Measurements from ENCODE around the gene KCNQ1. TPM values are rescaled to one million over a fixed set of nuclear protein-coding genes. Genes with fewer than 3 reads are reported as not detected.
A peak's percentile ranks its signal among the peaks of the same experiment; 100 is the strongest.

The KCNQ1 gene
- total RNA-seq, 5 donors from 2014 or later (not counting 1 experiment from before 2014, with no cell fraction given), result 20.9 to 32.9 (median 24.0) TPM

GRCh38 chr11:2813141-2813908 is 368.5 kb downstream of the KCNQ1 start:
- CTCF ChIA-PET, result no interaction called here
- no peak for DNase-seq
- WGBS (ENCODE audit: insufficient coverage), result 39% methylated on average over 14 of the region's 14 CpGs
- H3K4me3 Mint-ChIP-seq, result peak overlapping the region in 1 of 3 donors; percentile 58
- ATAC-seq (replicated peaks in 1 of 4), result peak in 1 of 4 experiments; percentile 52
- Histone ChIP-seq H3K9me3 (no peaks in the 10 kb centered on the region), H3K4me1 (ENCODE audit: control insufficient read depth in 1 of 2, extremely low read depth in 1 of 2, insufficient read depth in 2 of 2, low read length in 2 of 2) (peaks cover 3 to 23% of the 10 kb centered on the region in 2 experiments), H3K27me3 (replicated peaks in 1 of 2; ENCODE audit: control insufficient read depth in 2 of 2, extremely low read depth in 1 of 2, insufficient read depth in 2 of 2, low read length in 1 of 2) (peaks cover 0 to 21% of the 10 kb centered on the region in 2 experiments), H3K36me3 (ENCODE audit: control insufficient read depth in 2 of 2, extremely low read depth in 1 of 2, insufficient read depth in 1 of 2, low read length in 1 of 2) (peaks cover 0 to 9% of the 10 kb centered on the region in 2 donors), H3K27ac (ENCODE audit: low read length) (no peak overlapping the region), H3K4me3 (ENCODE audit: control insufficient read depth in 1 of 2, extremely low read depth in 1 of 2, low read length in 1 of 2) (peak overlapping the region in 1 of 2 donors; percentile 41)
- peaks cover 31% of the 10 kb centered on the region for H3K36me3 Mint-ChIP-seq
- peaks cover 2 to 13% (median 9%) of the 10 kb centered on the region in 3 donors for H3K9me3 Mint-ChIP-seq
- no peaks in the 10 kb centered on the region for H3K27me3 Mint-ChIP-seq
- POLR2A ChIA-PET, result no interaction called here
- no peak overlapping the region for H3K27ac Mint-ChIP-seq
- peaks cover 27 to 54% (median 34%) of the 10 kb centered on the region in 3 donors for H3K4me1 Mint-ChIP-seq

- Histone ChIP-seq H3K27me3 (replicated peaks in 1 of 2; ENCODE audit: control insufficient read depth in 2 of 2, extremely low read depth in 1 of 2, insufficient read depth in 2 of 2, low read length in 1 of 2) (peaks cover 0 to 21% of the 10 kb centered on the region in 2 experiments), H3K9me3 (no peaks in the 10 kb centered on the region), H3K36me3 (ENCODE audit: control insufficient read depth in 2 of 2, extremely low read depth in 1 of 2, insufficient read depth in 1 of 2, low read length in 1 of 2) (peaks cover 0 to 12% of the 10 kb centered on the region in 2 donors), H3K27ac (ENCODE audit: low read length) (no peak overlapping the region), H3K4me1 (ENCODE audit: control insufficient read depth in 1 of 2, extremely low read depth in 1 of 2, insufficient read depth in 2 of 2, low read length in 2 of 2) (peaks cover 3 to 23% of the 10 kb centered on the region in 2 experiments), H3K4me3 (ENCODE audit: control insufficient read depth in 1 of 2, extremely low read depth in 1 of 2, low read length in 1 of 2) (no peak overlapping the region)
- ATAC-seq (replicated peaks in 1 of 4), result no peak
- CTCF ChIA-PET, result no interaction called here
- H3K27ac Mint-ChIP-seq, result no peak overlapping the region
- DNase-seq, result no peak
- no peak overlapping the region for H3K4me3 Mint-ChIP-seq
- no peaks in the 10 kb centered on the region for H3K27me3 Mint-ChIP-seq
- POLR2A ChIA-PET, result no interaction called here
- peaks cover 2 to 13% (median 12%) of the 10 kb centered on the region in 3 donors for H3K9me3 Mint-ChIP-seq
- H3K36me3 Mint-ChIP-seq, result peaks cover 36% of the 10 kb centered on the region
- WGBS (ENCODE audit: insufficient coverage), result 100% methylated on average over 1 of the region's 1 CpG
- peaks cover 24 to 48% (median 30%) of the 10 kb centered on the region in 3 donors for H3K4me1 Mint-ChIP-seq
Measured at GRCh38 chr11:2813968-2814367, 369.2 kb downstream of the KCNQ1 start.

GRCh38 chr11:2814751-2815150 is 369.9 kb downstream of the KCNQ1 start:
- Mint-ChIP-seq H3K9me3 (peaks cover 5 to 20% (median 13%) of the 10 kb centered on the region in 3 donors), H3K27ac (no peak overlapping the region), H3K4me3 (no peak overlapping the region), H3K36me3 (peaks cover 38% of the 10 kb centered on the region), H3K4me1 (peaks cover 18 to 42% (median 24%) of the 10 kb centered on the region in 3 donors), H3K27me3 (no peaks in the 10 kb centered on the region)
- no peak overlapping the region for H3K27ac ChIP-seq (ENCODE audit: low read length)
- H3K4me1 ChIP-seq (ENCODE audit: control insufficient read depth in 1 of 2, extremely low read depth in 1 of 2, insufficient read depth in 2 of 2, low read length in 2 of 2), result peaks cover 3 to 23% of the 10 kb centered on the region in 2 experiments
- peaks cover 0 to 12% of the 10 kb centered on the region in 2 donors for H3K36me3 ChIP-seq (ENCODE audit: control insufficient read depth in 2 of 2, extremely low read depth in 1 of 2, insufficient read depth in 1 of 2, low read length in 1 of 2)
- no peak for ATAC-seq (replicated peaks in 1 of 4)
- no peaks in the 10 kb centered on the region for H3K9me3 ChIP-seq
- peaks cover 0 to 18% of the 10 kb centered on the region in 2 experiments for H3K27me3 ChIP-seq (replicated peaks in 1 of 2; ENCODE audit: control insufficient read depth in 2 of 2, extremely low read depth in 1 of 2, insufficient read depth in 2 of 2, low read length in 1 of 2)
- POLR2A ChIA-PET, result no interaction called here
- no peak for DNase-seq
- CTCF ChIA-PET, result no interaction called here
- 59% methylated on average over 5 of the region's 5 CpGs for WGBS (ENCODE audit: insufficient coverage)
- no peak overlapping the region for H3K4me3 ChIP-seq (ENCODE audit: control insufficient read depth in 1 of 2, extremely low read depth in 1 of 2, low read length in 1 of 2)

- H3K9me3 Mint-ChIP-seq, result peaks cover 5 to 30% (median 13%) of the 10 kb centered on the region in 3 donors
Measured at GRCh38 chr11:2815762-2816496, 371.1 kb downstream of the KCNQ1 start.

GRCh38 chr11:2816523-2816922 is 371.7 kb downstream of the KCNQ1 start:
- Mint-ChIP-seq H3K4me1 (peaks cover 13 to 27% (median 15%) of the 10 kb centered on the region in 3 donors), H3K4me3 (no peak overlapping the region), H3K27me3 (no peaks in the 10 kb centered on the region), H3K9me3 (peaks cover 5 to 30% (median 13%) of the 10 kb centered on the region in 3 donors), H3K27ac (no peak overlapping the region), H3K36me3 (peaks cover 49% of the 10 kb centered on the region)
- H3K27ac ChIP-seq (ENCODE audit: low read length), result no peak overlapping the region
- POLR2A ChIA-PET, result no interaction called here
- no peak overlapping the region for H3K4me3 ChIP-seq (ENCODE audit: control insufficient read depth in 1 of 2, extremely low read depth in 1 of 2, low read length in 1 of 2)
- peaks cover 0 to 15% of the 10 kb centered on the region in 2 donors for H3K36me3 ChIP-seq (ENCODE audit: control insufficient read depth in 2 of 2, extremely low read depth in 1 of 2, insufficient read depth in 1 of 2, low read length in 1 of 2)
- no peaks in the 10 kb centered on the region for H3K9me3 ChIP-seq
- 87% methylated on average over 2 of the region's 2 CpGs for WGBS (ENCODE audit: insufficient coverage)
- DNase-seq (no peak), ATAC-seq (replicated peaks in 1 of 4) (no peak)
- CTCF ChIA-PET, result no interaction called here
- peaks cover 3 to 19% of the 10 kb centered on the region in 2 experiments for H3K4me1 ChIP-seq (ENCODE audit: control insufficient read depth in 1 of 2, extremely low read depth in 1 of 2, insufficient read depth in 2 of 2, low read length in 2 of 2)
- peaks cover 0 to 17% of the 10 kb centered on the region in 2 experiments for H3K27me3 ChIP-seq (replicated peaks in 1 of 2; ENCODE audit: control insufficient read depth in 2 of 2, extremely low read depth in 1 of 2, insufficient read depth in 2 of 2, low read length in 1 of 2)

More at GRCh38 chr11:2815762-2816496, 371.1 kb downstream of the KCNQ1 start:
- Mint-ChIP-seq H3K4me1 (peaks cover 17 to 33% (median 19%) of the 10 kb centered on the region in 3 donors), H3K4me3 (no peak overlapping the region), H3K27ac (no peak overlapping the region), H3K27me3 (no peaks in the 10 kb centered on the region), H3K36me3 (peaks cover 47% of the 10 kb centered on the region)
- H3K36me3 ChIP-seq (ENCODE audit: control insufficient read depth in 2 of 2, extremely low read depth in 1 of 2, insufficient read depth in 1 of 2, low read length in 1 of 2), result peaks cover 0 to 14% of the 10 kb centered on the region in 2 donors
- peaks cover 3 to 23% of the 10 kb centered on the region in 2 experiments for H3K4me1 ChIP-seq (ENCODE audit: control insufficient read depth in 1 of 2, extremely low read depth in 1 of 2, insufficient read depth in 2 of 2, low read length in 2 of 2)
- ChIA-PET CTCF (no interaction called here), POLR2A (no interaction called here)
- no peak for ATAC-seq (replicated peaks in 1 of 4)
- H3K4me3 ChIP-seq (ENCODE audit: control insufficient read depth in 1 of 2, extremely low read depth in 1 of 2, low read length in 1 of 2), result no peak overlapping the region
- peaks cover 0 to 18% of the 10 kb centered on the region in 2 experiments for H3K27me3 ChIP-seq (replicated peaks in 1 of 2; ENCODE audit: control insufficient read depth in 2 of 2, extremely low read depth in 1 of 2, insufficient read depth in 2 of 2, low read length in 1 of 2)
- no peaks in the 10 kb centered on the region for H3K9me3 ChIP-seq
- H3K27ac ChIP-seq (ENCODE audit: low read length), result no peak overlapping the region
- 89% methylated on average over 14 of the region's 16 CpGs for WGBS (ENCODE audit: insufficient coverage)
- DNase-seq, result no peak

- DNase-seq (no peak), ATAC-seq (replicated peaks in 1 of 4) (no peak)
- Histone ChIP-seq H3K9me3 (no peaks in the 10 kb centered on the region), H3K36me3 (ENCODE audit: control insufficient read depth in 2 of 2, extremely low read depth in 1 of 2, insufficient read depth in 1 of 2, low read length in 1 of 2) (peaks cover 0 to 15% of the 10 kb centered on the region in 2 donors), H3K27ac (ENCODE audit: low read length) (no peak overlapping the region), H3K27me3 (replicated peaks in 1 of 2; ENCODE audit: control insufficient read depth in 2 of 2, extremely low read depth in 1 of 2, insufficient read depth in 2 of 2, low read length in 1 of 2) (peaks cover 0 to 19% of the 10 kb centered on the region in 2 experiments), H3K4me3 (ENCODE audit: control insufficient read depth in 1 of 2, extremely low read depth in 1 of 2, low read length in 1 of 2) (no peak overlapping the region), H3K4me1 (ENCODE audit: control insufficient read depth in 1 of 2, extremely low read depth in 1 of 2, insufficient read depth in 2 of 2, low read length in 2 of 2) (peaks cover 3 to 14% of the 10 kb centered on the region in 2 experiments)
- CTCF ChIA-PET, result no interaction called here
- Mint-ChIP-seq H3K4me1 (peaks cover 12 to 25% (median 13%) of the 10 kb centered on the region in 3 donors), H3K27me3 (no peaks in the 10 kb centered on the region), H3K4me3 (no peak overlapping the region), H3K27ac (no peak overlapping the region), H3K36me3 (peaks cover 53% of the 10 kb centered on the region), H3K9me3 (peaks cover 9 to 34% (median 17%) of the 10 kb centered on the region in 3 donors)
- POLR2A ChIA-PET, result no interaction called here
- 77% methylated on average over 14 of the region's 15 CpGs for WGBS (ENCODE audit: insufficient coverage)
Measured at GRCh38 chr11:2816941-2817421, 372.2 kb downstream of the KCNQ1 start.

All from T-cell (primary cell).